NCI-H82 treated with DMSO at 0.1 percent for 48 hours (cell line): ENCODE measurements around the gene ERCC5.

Experiments used
- DNase-seq: peaks from one replicate; lab custom pipeline; 2025; ENCODE audit not compliant: unreplicated experiment; lab: John Stamatoyannopoulos, UW

Gene ERCC5

GRCh38 chr13:102845630-102846260 lies at the start of gene ERCC5:
TSS of gene ERCC5 (plus strand) at chr13:102846032. CDS start at chr13:102846267, 235 bp downstream.
- peak; percentile 89 for DNase-seq

- DNase-seq: peak; percentile 83
These were observed 47.0 kb upstream of the ERCC5 start, which contains the start of the genes BIVM and POGLUT2 for GRCh38 chr13:102798581-102799425. TSS of gene BIVM (plus strand) at chr13:102799119. CDS start at chr13:102807268, 8,149 bp downstream. TSS of gene POGLUT2 (minus strand) at chr13:102798976. CDS start at chr13:102798670, 306 bp downstream.

DNA sequence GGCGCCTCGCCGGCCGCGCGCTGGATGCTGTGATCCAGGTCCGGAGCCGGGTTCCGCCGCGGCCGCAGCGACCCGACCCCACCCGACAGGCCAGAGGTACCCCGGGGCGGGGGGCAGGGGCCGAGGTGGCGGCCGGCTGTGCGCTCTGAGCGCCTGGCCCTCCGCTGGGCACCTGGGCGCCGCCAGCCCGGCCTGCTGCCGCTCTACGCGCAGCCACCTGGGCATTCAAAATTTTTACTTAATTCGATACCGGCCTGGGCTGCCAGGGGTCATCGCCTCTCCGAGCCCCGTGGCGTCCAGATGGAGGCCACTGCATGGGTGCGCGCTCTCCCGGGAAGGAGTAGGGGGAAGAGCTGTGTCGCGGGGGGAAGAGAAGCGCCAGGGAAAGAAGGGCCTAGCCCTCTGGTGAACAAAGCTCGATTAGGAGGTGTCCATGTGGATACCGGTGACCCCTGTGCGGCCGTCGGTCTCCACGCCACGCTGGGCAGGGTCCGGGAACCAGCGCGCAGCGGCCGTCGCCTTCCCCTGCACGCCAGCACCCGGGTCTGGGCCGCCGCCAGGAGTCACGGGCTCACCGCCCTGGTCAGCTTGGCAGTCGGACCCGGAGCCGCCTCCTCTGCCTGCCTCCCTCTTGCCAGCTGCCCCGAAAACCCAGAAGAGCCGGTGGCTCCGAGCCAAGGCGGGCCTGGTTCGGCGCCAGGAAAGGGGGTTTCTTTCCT lies 46.2 kb upstream of the ERCC5 start:
- peak; percentile 11 for DNase-seq

DNA sequence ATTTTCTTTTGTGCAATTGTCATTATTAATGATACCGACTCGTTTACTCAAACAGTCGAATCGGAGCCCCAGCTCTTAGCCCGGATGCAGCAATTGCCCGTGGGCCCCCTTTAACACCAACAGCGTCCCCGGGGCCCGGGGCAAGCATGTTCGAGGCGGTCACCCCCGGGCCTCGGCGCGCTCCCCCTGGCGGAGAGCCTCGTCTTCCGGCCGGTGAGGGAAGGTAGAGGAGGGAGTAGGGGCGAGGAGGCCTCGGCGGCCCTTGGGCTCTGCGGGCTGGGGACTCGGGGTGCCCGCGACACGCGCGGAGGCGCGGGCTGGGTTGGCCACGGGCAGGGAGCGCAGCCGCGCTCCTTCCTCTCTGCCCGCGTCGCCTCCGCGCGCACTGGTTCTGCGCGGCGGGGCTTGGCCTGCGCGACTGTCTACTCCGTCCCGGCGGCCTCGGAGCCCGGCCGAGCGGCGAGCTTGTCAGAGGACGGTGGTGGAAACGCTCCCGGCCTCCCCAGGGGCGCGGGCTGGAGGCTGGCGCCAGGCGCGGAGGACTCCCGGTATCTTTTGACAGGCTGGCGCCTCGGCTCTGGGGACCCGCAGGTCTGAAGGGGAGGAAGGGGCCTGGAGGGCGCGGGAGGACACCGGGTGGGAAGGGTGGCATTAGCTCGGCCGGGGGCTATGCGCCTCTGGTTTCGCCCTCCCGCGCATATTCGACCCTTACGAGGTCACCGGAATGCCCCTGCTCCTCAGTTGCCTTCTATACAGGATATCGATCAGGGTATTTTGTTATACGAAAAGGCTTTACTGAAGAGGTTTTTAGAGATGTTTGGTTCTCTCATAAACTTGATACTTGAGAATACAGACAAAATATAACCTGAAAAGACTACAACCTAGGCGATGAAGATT lies 45.4 kb upstream of the ERCC5 start:
- peak; percentile 23 for DNase-seq

DNA sequence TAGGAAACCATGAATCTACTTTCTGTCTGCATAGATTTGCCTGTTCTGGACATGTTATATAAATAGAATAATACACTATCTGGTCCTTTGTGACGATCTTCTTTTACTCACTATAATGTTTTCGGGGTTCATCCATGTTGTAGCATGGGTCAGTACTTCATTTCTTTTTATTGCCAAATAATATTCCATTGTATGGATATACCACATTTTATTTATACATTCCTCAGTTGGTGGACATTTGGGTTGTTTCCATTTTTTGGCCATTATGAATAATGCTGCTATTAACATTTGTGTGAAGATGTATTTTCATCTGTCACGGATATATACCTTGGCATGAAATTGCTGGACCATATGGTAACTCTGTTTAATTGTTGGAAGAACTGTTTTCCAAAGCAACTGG lies 40.2 kb upstream of the ERCC5 start:
- no peak for DNase-seq

DNA sequence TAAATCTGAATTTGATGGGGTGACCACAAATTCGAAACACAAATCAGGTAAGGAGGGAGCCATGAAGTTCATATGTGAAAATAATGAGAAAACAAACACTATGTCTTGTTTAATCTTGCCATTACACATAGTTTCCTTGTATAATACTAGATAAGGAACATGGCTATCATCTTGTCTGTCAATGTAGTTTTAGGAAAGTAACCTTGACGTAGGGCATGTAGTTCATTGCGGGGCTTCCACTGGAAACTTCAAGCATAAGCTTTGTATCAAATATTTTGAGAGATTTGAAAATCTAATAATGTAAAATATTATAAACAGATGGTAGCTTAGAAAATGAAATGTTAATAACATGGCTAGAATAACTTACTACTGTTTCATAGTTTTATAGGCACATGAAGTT lies 38.1 kb upstream of the ERCC5 start:
- DNase-seq: no peak

GRCh38 chr13:102812611-102813287 lies 33.1 kb upstream of the ERCC5 start:
- DNase-seq: no peak

- no peak for DNase-seq
These were observed 31.7 kb upstream of the ERCC5 start for GRCh38 chr13:102814025-102814607.

GRCh38 chr13:102814793-102815192 lies 31.0 kb upstream of the ERCC5 start:
- no peak for DNase-seq

DNA sequence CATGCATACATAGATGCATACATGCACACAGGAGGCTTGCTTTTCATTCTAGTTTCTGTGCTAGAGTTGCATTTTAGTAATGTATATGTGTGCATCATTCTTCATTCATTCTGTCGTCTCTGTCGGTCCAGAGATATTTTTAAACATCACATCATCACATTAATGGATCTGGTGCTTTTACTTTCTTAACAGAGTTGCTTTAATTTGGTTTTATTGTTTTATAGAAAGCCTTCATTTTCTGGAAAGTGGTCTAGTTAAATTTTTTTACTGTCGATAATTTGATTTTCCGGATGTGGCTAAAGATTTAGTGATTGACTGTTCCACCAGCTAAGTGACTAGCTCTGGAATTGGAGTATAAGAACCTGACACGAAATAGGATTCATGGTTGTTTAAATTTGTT lies 30.0 kb upstream of the ERCC5 start:
- no peak for DNase-seq

DNA sequence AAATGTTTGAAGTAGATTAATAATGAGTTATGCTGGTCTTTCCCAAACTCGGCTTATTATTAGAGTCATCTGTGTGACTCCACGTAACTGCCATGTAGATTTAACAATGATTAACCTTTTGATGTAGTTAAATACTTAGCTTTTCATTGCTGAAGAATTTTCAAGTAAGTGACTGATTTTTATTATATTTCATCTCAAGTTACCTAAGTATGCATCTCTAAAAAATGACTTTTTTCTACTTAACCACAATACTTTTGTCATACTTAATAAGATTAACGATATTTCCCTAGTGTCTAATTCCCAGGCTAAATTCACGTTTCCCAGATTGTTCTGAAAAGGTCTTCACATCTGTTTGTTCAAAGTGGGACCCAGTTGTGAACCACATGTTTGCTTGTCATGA lies 29.1 kb upstream of the ERCC5 start:
- no peak for DNase-seq

- no peak for DNase-seq
These were observed 28.6 kb upstream of the ERCC5 start for GRCh38 chr13:102817241-102817640.

DNA sequence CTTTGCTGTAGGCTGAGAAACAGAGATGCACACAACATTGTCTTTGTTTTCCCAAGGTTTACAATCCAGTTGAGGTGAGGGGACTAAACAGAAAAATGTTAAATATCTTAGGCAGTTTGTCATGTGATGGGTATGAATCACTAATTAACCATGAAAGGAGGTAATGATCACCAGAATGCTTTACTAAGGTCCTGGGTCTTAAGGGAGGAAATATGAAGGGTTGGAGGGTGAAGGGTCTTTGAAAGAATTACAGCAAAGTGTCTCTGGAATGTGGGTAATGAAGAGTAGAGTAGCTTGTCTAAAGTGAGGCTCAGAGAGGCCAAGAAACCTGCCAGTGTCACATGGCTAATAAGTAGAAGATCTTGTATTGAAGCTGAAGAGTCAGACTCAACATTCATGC lies 27.9 kb upstream of the ERCC5 start:
- no peak for DNase-seq

DNA sequence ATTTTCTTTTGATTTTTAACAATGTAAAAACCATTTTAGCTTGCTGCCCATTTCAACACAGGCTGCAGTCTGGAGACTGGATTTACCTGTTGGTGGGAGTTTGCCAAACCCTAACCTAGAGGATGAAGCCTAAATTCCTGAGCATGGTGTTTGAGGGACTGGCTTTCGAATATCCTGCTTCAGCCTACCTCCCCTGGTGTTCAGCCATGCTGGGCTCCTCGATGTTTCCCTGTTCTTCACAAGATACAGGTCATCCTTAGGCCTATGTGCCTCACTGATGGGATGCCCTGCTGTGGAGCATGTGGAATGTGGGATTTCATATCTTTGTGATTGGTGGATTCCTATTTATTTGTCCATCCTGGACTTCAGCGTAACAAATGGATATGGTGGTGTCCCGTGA lies 20.4 kb upstream of the ERCC5 start:
- DNase-seq: no peak

- DNase-seq: no peak
These were observed 19.7 kb upstream of the ERCC5 start for GRCh38 chr13:102825921-102826706.

DNA sequence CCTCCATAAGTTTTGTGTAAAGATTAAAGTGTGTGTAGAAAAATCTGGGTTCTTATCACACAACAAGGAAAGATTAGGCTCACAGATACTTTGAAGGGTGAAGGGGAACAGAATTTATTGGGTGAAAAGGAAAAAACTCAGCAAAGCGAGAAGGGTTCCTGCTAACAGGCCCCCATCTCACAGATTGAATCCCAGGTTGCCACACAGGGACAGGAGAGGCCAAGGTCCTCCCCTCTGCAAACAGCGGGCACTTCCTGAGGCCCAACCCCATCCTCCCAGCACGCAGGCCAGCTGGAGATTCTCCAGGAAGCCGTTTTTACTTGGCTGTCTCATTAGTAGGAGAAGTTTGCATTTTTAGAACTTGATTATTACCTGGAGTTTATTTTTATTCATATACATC lies 15.2 kb upstream of the ERCC5 start:
- no peak for DNase-seq

DNA sequence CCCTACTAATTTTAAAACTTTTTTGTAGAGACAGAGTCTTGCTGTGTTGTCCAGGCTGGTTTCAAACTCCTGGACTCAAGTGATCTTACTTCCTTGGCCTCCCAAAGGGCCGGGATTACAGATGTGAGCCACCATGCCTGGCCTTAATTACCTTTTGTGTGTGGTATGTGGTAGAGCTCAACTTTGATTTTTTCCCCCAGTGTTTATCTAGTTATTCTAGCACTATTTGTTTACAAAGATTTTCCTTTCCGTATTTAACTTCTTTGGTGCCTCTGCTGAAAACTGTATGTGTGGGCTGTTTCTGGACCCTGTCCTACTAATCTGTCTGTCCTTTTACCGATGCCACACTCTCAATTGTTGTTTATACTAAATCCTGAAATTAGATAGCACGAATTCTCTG lies 9.4 kb upstream of the ERCC5 start:
- no peak for DNase-seq

DNA sequence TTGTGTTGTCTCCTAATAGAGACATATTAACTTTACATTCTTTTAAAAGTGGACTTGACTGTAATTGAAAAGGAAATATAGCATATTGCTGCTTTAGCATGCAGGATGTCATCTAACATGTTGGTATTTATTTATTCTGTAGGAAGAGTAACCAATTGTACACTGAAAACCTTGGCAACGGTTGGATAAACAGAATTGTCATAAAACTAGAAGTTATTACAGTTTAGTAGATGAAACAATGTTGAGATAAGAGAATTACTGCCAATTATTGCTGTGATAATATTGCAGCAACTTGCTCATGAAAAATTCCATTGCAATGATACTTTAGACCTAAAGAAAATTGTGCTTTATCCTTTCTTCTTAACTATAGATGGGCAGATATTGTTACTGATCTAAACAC lies 7.6 kb upstream of the ERCC5 start:
- DNase-seq: no peak

DNA sequence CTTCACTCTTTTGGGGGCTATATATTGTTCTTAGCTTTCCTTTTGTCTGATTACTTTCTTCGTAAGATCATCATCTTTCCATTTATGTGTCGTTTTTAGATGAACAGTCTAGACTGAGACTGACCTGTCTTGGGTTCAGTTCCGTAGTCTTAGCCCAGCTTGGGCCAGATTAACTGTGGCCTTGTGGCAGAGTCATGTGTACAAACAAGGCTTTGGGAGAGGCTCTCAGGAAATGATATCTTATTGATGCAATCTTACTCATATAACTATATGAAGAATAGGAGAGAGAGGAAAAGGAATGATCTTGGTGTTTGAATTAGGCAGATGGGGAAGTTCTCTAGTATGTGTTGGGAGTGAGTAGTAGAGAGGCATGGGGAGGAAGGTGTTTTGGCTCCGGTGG lies 6.8 kb upstream of the ERCC5 start:
- no peak for DNase-seq
